GM12892 (cell line): Measurements from ENCODE around the gene RAB11B.
"Not testable (repeated sequence)": the region's sequence is repeated elsewhere in the genome, so short reads cannot be mapped to it uniquely, and the experiment has no call there.

Source experiments
- POLR2A ChIP-seq: IDR thresholded peaks from 2 replicates; pipeline ENCODE4 v1.6.1; 2011; ENCODE audit warnings: low read depth, low read length, control low read depth
- TAF1 ChIP-seq: IDR thresholded peaks from 2 replicates; pipeline ENCODE4 v1.6.1; 2011; ENCODE audit warnings: low read depth, mild to moderate bottlenecking, control low read depth, low read length, borderline replicate concordance

DNA sequence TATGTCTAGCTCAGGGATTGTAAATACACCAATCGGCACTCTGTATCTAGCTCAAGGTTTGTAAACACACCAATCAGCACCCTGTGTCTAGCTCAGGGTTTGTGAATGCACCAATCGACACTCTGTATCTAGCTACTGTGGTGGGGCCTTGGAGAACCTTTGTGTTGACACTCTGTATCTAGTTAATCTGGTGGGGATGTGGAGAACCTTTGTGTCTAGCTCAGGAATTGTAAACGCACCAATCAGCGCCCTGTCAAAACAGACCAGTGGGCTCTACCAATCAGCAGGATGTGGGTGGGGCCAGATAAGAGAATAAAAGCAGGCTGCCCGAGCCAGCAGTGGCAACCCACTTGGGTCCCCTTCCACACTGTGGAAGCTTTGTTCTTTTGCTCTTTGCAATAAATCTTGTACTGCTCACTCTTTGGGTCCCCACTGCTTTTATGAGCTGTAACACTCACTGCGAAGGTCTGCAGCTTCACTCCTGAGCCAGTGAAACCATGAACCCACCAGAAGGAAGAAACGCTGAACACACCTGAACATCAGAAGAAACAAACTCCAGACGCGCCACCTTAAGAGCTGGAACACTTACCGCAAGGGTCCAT lies 13.7 kb upstream of the RAB11B start:
- TF ChIP-seq TAF1, POLR2A: not testable (repeated sequence)
